ENCODE measurements around the gene ACP6.
"Not testable (repeated sequence)": the region's sequence is repeated elsewhere in the genome, so short reads cannot be mapped to it uniquely, and the experiment has no call there.

ACP6 gene

DNA sequence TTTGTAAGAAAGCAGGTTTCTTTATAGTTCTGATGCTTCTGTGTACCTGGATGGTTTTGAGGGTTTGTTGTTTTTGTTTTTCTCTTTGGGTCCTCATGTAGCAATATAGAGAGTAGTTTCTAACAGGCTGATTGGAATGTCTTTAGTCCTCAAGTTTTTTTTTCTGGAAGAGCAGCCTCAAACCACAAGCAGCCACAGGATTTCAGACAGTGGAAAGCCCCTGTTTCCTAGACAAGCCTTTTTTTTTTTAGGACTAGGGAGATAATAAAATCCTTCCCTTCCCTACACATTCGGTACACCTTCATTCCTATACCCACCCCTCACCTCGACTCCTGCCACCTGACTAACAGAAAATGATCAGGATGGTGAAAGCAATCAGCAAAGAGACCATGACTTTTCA lies 47.6 kb downstream of the ACP6 start:
- DNase-seq (ENCODE audit: low read depth, low spot score), result no peak
- H3K4me1 ChIP-seq (ENCODE audit: control insufficient read depth, insufficient read depth, low read length), result no peaks in the 10 kb centered on the region
- H3K36me3 ChIP-seq (ENCODE audit: control insufficient read depth, insufficient read depth, low read length), result peaks cover 30% of the 10 kb centered on the region
- H3K9me3 ChIP-seq (ENCODE audit: control insufficient read depth, insufficient read depth, low read length), result no peaks in the 10 kb centered on the region
- no peaks in the 10 kb centered on the region for H3K27me3 ChIP-seq (ENCODE audit: control insufficient read depth, insufficient read depth, low read length)
- no CpG with 5 or more reads among the region's 2 CpGs for WGBS (ENCODE audit: insufficient coverage, insufficient read length)
- no peak overlapping the region for H3K4me3 ChIP-seq (ENCODE audit: low read length)
- H3K27ac ChIP-seq (ENCODE audit: low read length), result no peak overlapping the region

DNA sequence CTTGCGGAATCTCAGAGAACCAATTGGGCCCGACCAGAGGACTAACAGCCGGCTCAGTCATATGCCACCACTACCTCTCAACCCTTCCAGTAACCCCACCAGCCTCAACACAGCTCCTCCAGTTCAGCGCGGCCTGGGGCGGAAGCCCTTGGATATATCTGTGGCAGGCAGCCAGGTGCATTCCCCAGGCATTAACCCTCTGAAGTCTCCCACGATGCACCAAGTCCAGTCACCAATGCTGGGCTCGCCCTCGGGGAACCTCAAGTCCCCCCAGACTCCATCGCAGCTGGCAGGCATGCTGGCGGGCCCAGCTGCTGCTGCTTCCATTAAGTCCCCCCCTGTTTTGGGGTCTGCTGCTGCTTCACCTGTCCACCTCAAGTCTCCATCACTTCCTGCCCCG lies 49.8 kb downstream of the ACP6 start:
- peaks cover 33% of the 10 kb centered on the region for H3K36me3 ChIP-seq (ENCODE audit: control insufficient read depth, insufficient read depth, low read length)
- DNase-seq (ENCODE audit: low read depth, low spot score), result no peak
- H3K27me3 ChIP-seq (ENCODE audit: control insufficient read depth, insufficient read depth, low read length), result no peaks in the 10 kb centered on the region
- H3K27ac ChIP-seq (ENCODE audit: low read length), result no peak overlapping the region
- H3K4me1 ChIP-seq (ENCODE audit: control insufficient read depth, insufficient read depth, low read length), result no peaks in the 10 kb centered on the region
- no peaks in the 10 kb centered on the region for H3K9me3 ChIP-seq (ENCODE audit: control insufficient read depth, insufficient read depth, low read length)
- no CpG with 5 or more reads among the region's 12 CpGs for WGBS (ENCODE audit: insufficient coverage, insufficient read length)
- no peak overlapping the region for H3K4me3 ChIP-seq (ENCODE audit: low read length)

DNA sequence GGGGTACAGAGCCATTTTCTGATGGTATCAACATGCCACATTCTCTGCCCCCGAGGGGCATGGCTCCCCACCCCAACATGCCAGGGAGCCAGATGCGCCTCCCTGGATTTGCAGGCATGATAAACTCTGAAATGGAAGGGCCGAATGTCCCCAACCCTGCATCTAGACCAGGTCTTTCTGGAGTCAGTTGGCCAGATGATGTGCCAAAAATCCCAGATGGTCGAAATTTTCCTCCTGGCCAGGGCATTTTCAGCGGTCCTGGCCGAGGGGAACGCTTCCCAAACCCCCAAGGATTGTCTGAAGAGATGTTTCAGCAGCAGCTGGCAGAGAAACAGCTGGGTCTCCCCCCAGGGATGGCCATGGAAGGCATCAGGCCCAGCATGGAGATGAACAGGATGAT lies 50.6 kb downstream of the ACP6 start:
- Histone ChIP-seq H3K27me3 (ENCODE audit: control insufficient read depth, insufficient read depth, low read length) (no peaks in the 10 kb centered on the region), H3K4me1 (ENCODE audit: control insufficient read depth, insufficient read depth, low read length) (no peaks in the 10 kb centered on the region), H3K4me3 (ENCODE audit: low read length) (no peak overlapping the region), H3K36me3 (ENCODE audit: control insufficient read depth, insufficient read depth, low read length) (peaks cover 33% of the 10 kb centered on the region), H3K27ac (ENCODE audit: low read length) (no peak overlapping the region), H3K9me3 (ENCODE audit: control insufficient read depth, insufficient read depth, low read length) (no peaks in the 10 kb centered on the region)
- no CpG with 5 or more reads among the region's 7 CpGs for WGBS (ENCODE audit: insufficient coverage, insufficient read length)
- DNase-seq (ENCODE audit: low read depth, low spot score), result no peak

DNA sequence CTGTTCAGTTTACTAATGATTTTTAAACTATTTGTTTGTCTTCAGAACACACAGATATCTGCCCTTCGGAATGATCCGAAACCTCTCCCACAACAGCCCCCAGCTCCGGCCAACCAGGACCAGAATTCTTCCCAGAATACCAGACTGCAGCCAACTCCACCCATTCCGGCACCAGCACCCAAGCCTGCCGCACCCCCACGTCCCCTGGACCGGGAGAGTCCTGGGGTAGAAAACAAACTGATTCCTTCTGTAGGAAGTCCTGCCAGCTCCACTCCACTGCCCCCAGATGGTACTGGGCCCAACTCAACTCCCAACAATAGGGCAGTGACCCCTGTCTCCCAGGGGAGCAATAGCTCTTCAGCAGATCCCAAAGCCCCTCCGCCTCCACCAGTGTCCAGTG lies 51.6 kb downstream of the ACP6 start:
- no CpG with 5 or more reads among the region's 8 CpGs for WGBS (ENCODE audit: insufficient coverage, insufficient read length)
- Histone ChIP-seq H3K4me3 (ENCODE audit: low read length) (no peak overlapping the region), H3K36me3 (ENCODE audit: control insufficient read depth, insufficient read depth, low read length) (peaks cover 29% of the 10 kb centered on the region), H3K9me3 (ENCODE audit: control insufficient read depth, insufficient read depth, low read length) (no peaks in the 10 kb centered on the region), H3K27me3 (ENCODE audit: control insufficient read depth, insufficient read depth, low read length) (no peaks in the 10 kb centered on the region), H3K4me1 (ENCODE audit: control insufficient read depth, insufficient read depth, low read length) (no peaks in the 10 kb centered on the region), H3K27ac (ENCODE audit: low read length) (no peak overlapping the region)
- no peak for DNase-seq (ENCODE audit: low read depth, low spot score)

DNA sequence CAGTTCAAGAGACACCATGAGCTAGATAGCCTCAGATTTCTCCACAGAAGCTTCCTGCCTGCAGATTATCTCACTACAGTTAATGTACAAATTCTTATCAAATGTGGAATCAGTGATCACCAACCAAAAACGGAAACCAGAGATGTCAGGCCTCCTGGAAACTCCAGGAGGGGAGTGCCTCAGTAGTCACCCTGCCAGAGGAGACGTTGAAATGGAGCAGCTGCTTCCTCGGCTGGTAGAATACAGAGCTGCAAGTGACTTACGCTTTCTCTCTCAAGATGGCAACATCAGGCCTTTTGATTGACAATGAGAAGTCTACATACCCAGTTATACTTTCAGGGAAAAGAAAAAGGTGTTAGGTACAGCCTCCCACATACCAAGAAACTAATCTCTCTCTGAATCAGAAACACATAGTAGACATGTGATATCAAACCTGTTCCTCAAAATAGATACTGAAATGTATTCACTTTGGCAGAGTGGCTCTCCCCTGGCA lies 52.2 kb downstream of the ACP6 start:
- WGBS (ENCODE audit: insufficient coverage, insufficient read length), result no CpG with 5 or more reads among the region's 4 CpGs
- peaks cover 28% of the 10 kb centered on the region for H3K36me3 ChIP-seq (ENCODE audit: control insufficient read depth, insufficient read depth, low read length)
- no peak overlapping the region for H3K27ac ChIP-seq (ENCODE audit: low read length)
- H3K27me3 ChIP-seq (ENCODE audit: control insufficient read depth, insufficient read depth, low read length), result no peaks in the 10 kb centered on the region
- no peak for DNase-seq (ENCODE audit: low read depth, low spot score)
- H3K9me3 ChIP-seq (ENCODE audit: control insufficient read depth, insufficient read depth, low read length), result no peaks in the 10 kb centered on the region
- H3K4me1 ChIP-seq (ENCODE audit: control insufficient read depth, insufficient read depth, low read length), result no peaks in the 10 kb centered on the region
- H3K4me3 ChIP-seq (ENCODE audit: low read length), result no peak overlapping the region

DNA sequence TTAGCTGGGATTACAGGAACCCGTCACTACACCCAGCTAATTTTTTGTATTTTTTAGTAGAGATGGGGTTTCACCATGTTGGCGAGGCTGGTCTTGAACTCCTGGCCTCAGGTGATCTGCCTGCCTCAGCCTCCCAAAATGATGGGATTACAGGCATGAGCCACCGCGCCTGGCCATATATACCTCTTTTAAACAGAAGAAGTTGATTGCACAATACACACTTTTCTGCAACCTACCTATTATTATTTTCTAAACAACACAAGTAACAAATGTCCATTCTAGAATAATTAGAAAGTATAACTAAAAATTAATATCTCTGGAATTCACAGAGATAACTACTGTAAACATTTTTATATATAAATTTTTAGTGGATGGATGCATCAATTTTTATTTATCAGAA lies 55.4 kb downstream of the ACP6 start:
- H3K4me3 ChIP-seq (ENCODE audit: low read length); H3K4me1 ChIP-seq (ENCODE audit: control insufficient read depth, insufficient read depth, low read length); H3K9me3 ChIP-seq (ENCODE audit: control insufficient read depth, insufficient read depth, low read length); H3K27ac ChIP-seq (ENCODE audit: low read length); DNase-seq (ENCODE audit: low read depth, low spot score); H3K27me3 ChIP-seq (ENCODE audit: control insufficient read depth, insufficient read depth, low read length): not testable (repeated sequence)
- no CpG with 5 or more reads among the region's 4 CpGs for WGBS (ENCODE audit: insufficient coverage, insufficient read length)
- peaks cover 23% of the 10 kb centered on the region for H3K36me3 ChIP-seq (ENCODE audit: control insufficient read depth, insufficient read depth, low read length)

DNA sequence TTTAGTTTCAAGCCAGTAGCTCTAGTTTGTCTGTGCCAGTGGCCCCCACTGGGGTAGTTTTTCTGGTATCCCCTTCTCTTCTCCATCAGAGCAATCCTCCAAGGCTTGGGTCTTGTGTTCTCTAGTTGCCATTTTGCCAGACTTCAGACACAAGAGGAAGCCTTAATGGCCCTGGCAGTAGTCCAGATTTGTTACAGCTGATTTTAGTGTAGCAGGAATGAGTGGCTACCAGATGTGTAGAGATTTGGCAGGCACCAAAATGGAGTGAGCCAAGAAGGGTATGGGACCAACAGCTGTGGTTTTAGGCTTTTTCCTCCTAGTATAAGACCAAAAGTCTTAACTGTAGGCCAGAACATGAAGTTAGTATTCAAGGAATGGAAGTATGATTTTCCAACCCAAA lies 56.8 kb downstream of the ACP6 start:
- Histone ChIP-seq H3K27me3 (ENCODE audit: control insufficient read depth, insufficient read depth, low read length) (no peaks in the 10 kb centered on the region), H3K36me3 (ENCODE audit: control insufficient read depth, insufficient read depth, low read length) (peaks cover 9% of the 10 kb centered on the region; the same call in 1 of the 2 replicates), H3K4me3 (ENCODE audit: low read length) (no peak overlapping the region), H3K9me3 (ENCODE audit: control insufficient read depth, insufficient read depth, low read length) (no peaks in the 10 kb centered on the region), H3K4me1 (ENCODE audit: control insufficient read depth, insufficient read depth, low read length) (0 out of 2 replicates have a peak, but pooled peaks cover 2% of the 10 kb centered on the region), H3K27ac (ENCODE audit: low read length) (no peak overlapping the region)
- no peak for DNase-seq (ENCODE audit: low read depth, low spot score)

DNA sequence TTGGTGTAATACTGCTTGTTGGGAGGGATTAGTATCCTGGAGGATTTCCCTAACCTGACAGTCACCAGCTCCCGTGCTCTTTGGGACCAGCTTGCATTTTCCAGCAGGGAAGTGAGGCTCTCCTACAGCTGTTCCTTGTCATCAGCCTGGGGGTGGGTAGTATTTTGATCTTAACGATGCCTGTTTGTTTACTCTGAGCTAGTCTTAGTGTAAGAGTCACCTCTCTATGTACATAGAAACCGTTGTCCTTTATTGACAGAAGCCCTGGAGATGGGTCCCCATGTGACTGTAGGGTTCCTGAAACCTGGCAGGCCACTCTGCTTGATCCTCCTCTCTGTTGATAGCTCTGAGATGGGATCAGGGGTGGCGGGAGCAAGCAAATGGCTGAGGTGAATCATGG lies 58.0 kb downstream of the ACP6 start:
- H3K27ac ChIP-seq (ENCODE audit: low read length), result no peak overlapping the region
- 0 out of 2 replicates have a peak, but pooled peaks cover 2% of the 10 kb centered on the region for H3K4me1 ChIP-seq (ENCODE audit: control insufficient read depth, insufficient read depth, low read length)
- no peak for DNase-seq (ENCODE audit: low read depth, low spot score)
- peaks cover 9% of the 10 kb centered on the region; the same call in 1 of the 2 replicates for H3K36me3 ChIP-seq (ENCODE audit: control insufficient read depth, insufficient read depth, low read length)
- WGBS (ENCODE audit: insufficient coverage, insufficient read length), result no CpG with 5 or more reads among the region's 4 CpGs
- H3K9me3 ChIP-seq (ENCODE audit: control insufficient read depth, insufficient read depth, low read length), result no peaks in the 10 kb centered on the region
- H3K4me3 ChIP-seq (ENCODE audit: low read length), result no peak overlapping the region
- no peaks in the 10 kb centered on the region for H3K27me3 ChIP-seq (ENCODE audit: control insufficient read depth, insufficient read depth, low read length)

DNA sequence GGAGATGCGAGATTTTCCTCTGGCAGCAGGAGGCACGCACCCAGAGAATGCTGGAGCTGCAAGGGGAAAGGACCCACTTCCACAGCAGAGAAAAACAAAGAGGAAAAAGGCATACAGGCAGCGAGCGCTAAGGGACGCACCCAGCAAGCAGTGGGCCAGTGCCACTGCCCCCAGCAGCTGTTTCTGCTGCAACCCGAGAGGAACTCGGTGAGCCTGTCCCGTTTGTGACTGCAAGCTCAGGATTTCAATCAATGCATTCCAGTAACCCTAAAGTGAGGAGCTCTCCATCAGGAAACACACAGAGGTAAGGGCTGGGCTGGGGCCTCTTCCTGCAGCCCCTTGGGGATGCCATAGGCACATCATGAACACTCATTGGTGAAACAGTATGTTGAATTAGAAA lies 58.7 kb downstream of the ACP6 start:
- no peak overlapping the region for H3K4me3 ChIP-seq (ENCODE audit: low read length)
- no peak overlapping the region for H3K27ac ChIP-seq (ENCODE audit: low read length)
- 0 out of 2 replicates have a peak, but pooled peaks cover 2% of the 10 kb centered on the region for H3K4me1 ChIP-seq (ENCODE audit: control insufficient read depth, insufficient read depth, low read length)
- WGBS (ENCODE audit: insufficient coverage, insufficient read length), result no CpG with 5 or more reads among the region's 8 CpGs
- no peaks in the 10 kb centered on the region for H3K27me3 ChIP-seq (ENCODE audit: control insufficient read depth, insufficient read depth, low read length)
- DNase-seq (ENCODE audit: low read depth, low spot score), result no peak
- no peaks in the 10 kb centered on the region for H3K9me3 ChIP-seq (ENCODE audit: control insufficient read depth, insufficient read depth, low read length)
- H3K36me3 ChIP-seq (ENCODE audit: control insufficient read depth, insufficient read depth, low read length), result peaks cover 11% of the 10 kb centered on the region; the same call in 1 of the 2 replicates

DNA sequence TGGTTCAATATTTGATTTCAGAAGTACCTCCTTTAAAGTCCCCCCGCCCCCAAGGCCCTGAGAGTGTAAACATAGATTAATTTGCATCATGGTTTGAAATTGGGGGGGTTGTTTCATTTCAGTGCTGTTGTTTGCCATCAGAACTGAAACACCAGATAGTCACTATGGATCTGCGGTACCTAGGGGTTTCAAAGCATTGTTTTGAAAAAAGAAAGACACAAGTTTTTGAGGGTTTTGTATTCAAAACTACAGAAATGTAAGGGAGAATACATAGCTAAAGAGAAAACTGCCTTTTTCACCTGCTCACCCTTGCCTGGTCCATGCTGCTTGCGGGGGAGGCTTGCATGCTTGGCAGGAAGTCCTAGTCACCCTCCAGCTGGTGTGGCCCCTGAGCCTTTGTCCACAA lies 59.3 kb downstream of the ACP6 start:
- no peak for DNase-seq (ENCODE audit: low read depth, low spot score)
- WGBS (ENCODE audit: insufficient coverage, insufficient read length), result no CpG with 5 or more reads among the region's 3 CpGs
- Histone ChIP-seq H3K4me3 (ENCODE audit: low read length) (no peak overlapping the region), H3K36me3 (ENCODE audit: control insufficient read depth, insufficient read depth, low read length) (peaks cover 11% of the 10 kb centered on the region; the same call in 1 of the 2 replicates), H3K9me3 (ENCODE audit: control insufficient read depth, insufficient read depth, low read length) (no peaks in the 10 kb centered on the region), H3K4me1 (ENCODE audit: control insufficient read depth, insufficient read depth, low read length) (0 out of 2 replicates have a peak, but pooled peaks cover 2% of the 10 kb centered on the region), H3K27me3 (ENCODE audit: control insufficient read depth, insufficient read depth, low read length) (no peaks in the 10 kb centered on the region), H3K27ac (ENCODE audit: low read length) (no peak overlapping the region)

DNA sequence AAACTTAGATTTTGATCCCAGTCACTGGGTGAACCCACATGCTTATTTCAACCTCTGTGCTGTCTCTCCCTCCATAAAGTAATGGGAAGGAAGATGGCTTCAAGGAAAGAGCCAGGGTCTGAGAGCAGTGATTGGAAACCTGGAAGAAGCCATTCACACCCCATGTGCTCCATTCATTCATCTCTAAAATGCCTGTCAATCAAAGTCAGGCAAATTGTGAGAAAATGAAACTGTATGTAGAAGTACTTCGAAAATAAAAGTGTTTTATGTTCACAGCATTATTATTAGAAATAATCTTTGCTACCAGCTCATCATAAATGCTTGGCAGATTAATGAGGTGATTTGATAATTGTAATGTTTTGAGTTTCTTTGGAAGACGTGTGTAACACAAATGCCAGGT lies 61.0 kb downstream of the ACP6 start:
- H3K4me1 ChIP-seq (ENCODE audit: control insufficient read depth, insufficient read depth, low read length), result 0 out of 2 replicates have a peak, but pooled peaks cover 2% of the 10 kb centered on the region
- no peak for DNase-seq (ENCODE audit: low read depth, low spot score)
- H3K9me3 ChIP-seq (ENCODE audit: control insufficient read depth, insufficient read depth, low read length), result no peaks in the 10 kb centered on the region
- H3K27me3 ChIP-seq (ENCODE audit: control insufficient read depth, insufficient read depth, low read length), result no peaks in the 10 kb centered on the region
- H3K27ac ChIP-seq (ENCODE audit: low read length), result no peak overlapping the region
- peaks cover 6% of the 10 kb centered on the region; the same call in 1 of the 2 replicates for H3K36me3 ChIP-seq (ENCODE audit: control insufficient read depth, insufficient read depth, low read length)
- 100% methylated on average over 1 of the region's 2 CpGs for WGBS (ENCODE audit: insufficient coverage, insufficient read length)
- no peak overlapping the region for H3K4me3 ChIP-seq (ENCODE audit: low read length)
